ENCODE data around the gene AMMECR1.

Gene AMMECR1

GRCh38 chrX:110188701-110189558 lies 129.0 kb downstream of the AMMECR1 start:
- H3K9ac ChIP-seq (ENCODE audit: low read length), result no peak overlapping the region
- no peak overlapping the region for H3K4me3 ChIP-seq (ENCODE audit: low read depth, low read length)
- H3K36me3 ChIP-seq (ENCODE audit: control insufficient read depth, insufficient read depth, low read length), result no peaks in the 10 kb centered on the region
- no peak overlapping the region for H3K27ac ChIP-seq (ENCODE audit: low read depth, low read length)
- H3K4me1 ChIP-seq (ENCODE audit: control insufficient read depth, insufficient read depth, low read length), result peaks cover 8% of the 10 kb centered on the region; the same call in 1 of the 2 replicates
- no peaks in the 10 kb centered on the region; the same call in 1 of the 2 replicates for H3K27me3 ChIP-seq (ENCODE audit: control insufficient read depth, insufficient read depth, low read length)
- peaks cover 4% of the 10 kb centered on the region; the same call in 1 of the 2 replicates for H3K9me3 ChIP-seq (ENCODE audit: control insufficient read depth, insufficient read depth, low read depth, low read length)

GRCh38 chrX:110183314-110183713 lies 134.6 kb downstream of the AMMECR1 start:
- Histone ChIP-seq H3K4me1 (ENCODE audit: control insufficient read depth, insufficient read depth, low read length) (peaks cover 23% of the 10 kb centered on the region), H3K4me3 (ENCODE audit: low read depth, low read length) (no peak overlapping the region), H3K27me3 (ENCODE audit: control insufficient read depth, insufficient read depth, low read length) (no peaks in the 10 kb centered on the region; the same call in 1 of the 2 replicates), H3K9me3 (ENCODE audit: control insufficient read depth, insufficient read depth, low read depth, low read length) (peaks cover 4% of the 10 kb centered on the region; the same call in 1 of the 2 replicates), H3K9ac (ENCODE audit: low read length) (no peak overlapping the region), H3K27ac (ENCODE audit: low read depth, low read length) (no peak overlapping the region), H3K36me3 (ENCODE audit: control insufficient read depth, insufficient read depth, low read length) (no peaks in the 10 kb centered on the region)

GRCh38 chrX:110182865-110183264 lies 135.0 kb downstream of the AMMECR1 start:
- H3K9ac ChIP-seq (ENCODE audit: low read length), result no peak overlapping the region
- no peak overlapping the region for H3K27ac ChIP-seq (ENCODE audit: low read depth, low read length)
- H3K4me1 ChIP-seq (ENCODE audit: control insufficient read depth, insufficient read depth, low read length), result peaks cover 26% of the 10 kb centered on the region
- no peaks in the 10 kb centered on the region for H3K36me3 ChIP-seq (ENCODE audit: control insufficient read depth, insufficient read depth, low read length)
- no peak overlapping the region for H3K4me3 ChIP-seq (ENCODE audit: low read depth, low read length)
- H3K27me3 ChIP-seq (ENCODE audit: control insufficient read depth, insufficient read depth, low read length), result no peaks in the 10 kb centered on the region; the same call in 1 of the 2 replicates
- peaks cover 4% of the 10 kb centered on the region; the same call in 1 of the 2 replicates for H3K9me3 ChIP-seq (ENCODE audit: control insufficient read depth, insufficient read depth, low read depth, low read length)

GRCh38 chrX:110182362-110182761 lies 135.5 kb downstream of the AMMECR1 start:
- H3K27me3 ChIP-seq (ENCODE audit: control insufficient read depth, insufficient read depth, low read length), result no peaks in the 10 kb centered on the region; the same call in 1 of the 2 replicates
- no peak overlapping the region for H3K9ac ChIP-seq (ENCODE audit: low read length)
- no peak overlapping the region for H3K27ac ChIP-seq (ENCODE audit: low read depth, low read length)
- H3K4me1 ChIP-seq (ENCODE audit: control insufficient read depth, insufficient read depth, low read length), result peaks cover 26% of the 10 kb centered on the region
- H3K4me3 ChIP-seq (ENCODE audit: low read depth, low read length), result no peak overlapping the region
- H3K36me3 ChIP-seq (ENCODE audit: control insufficient read depth, insufficient read depth, low read length), result no peaks in the 10 kb centered on the region
- H3K9me3 ChIP-seq (ENCODE audit: control insufficient read depth, insufficient read depth, low read depth, low read length), result peaks cover 4% of the 10 kb centered on the region; the same call in 1 of the 2 replicates

GRCh38 chrX:110181459-110182137 lies 136.3 kb downstream of the AMMECR1 start:
- H3K9me3 ChIP-seq (ENCODE audit: control insufficient read depth, insufficient read depth, low read depth, low read length), result peaks cover 4% of the 10 kb centered on the region; the same call in 1 of the 2 replicates
- no peak overlapping the region for H3K9ac ChIP-seq (ENCODE audit: low read length)
- no peak overlapping the region for H3K27ac ChIP-seq (ENCODE audit: low read depth, low read length)
- H3K4me1 ChIP-seq (ENCODE audit: control insufficient read depth, insufficient read depth, low read length), result peaks cover 26% of the 10 kb centered on the region
- no peaks in the 10 kb centered on the region for H3K36me3 ChIP-seq (ENCODE audit: control insufficient read depth, insufficient read depth, low read length)
- H3K27me3 ChIP-seq (ENCODE audit: control insufficient read depth, insufficient read depth, low read length), result no peaks in the 10 kb centered on the region; the same call in 1 of the 2 replicates
- no peak overlapping the region for H3K4me3 ChIP-seq (ENCODE audit: low read depth, low read length)

- no peak overlapping the region for H3K4me3 ChIP-seq (ENCODE audit: low read depth, low read length)
- no peaks in the 10 kb centered on the region for H3K36me3 ChIP-seq (ENCODE audit: control insufficient read depth, insufficient read depth, low read length)
- peaks cover 26% of the 10 kb centered on the region for H3K4me1 ChIP-seq (ENCODE audit: control insufficient read depth, insufficient read depth, low read length)
- H3K9me3 ChIP-seq (ENCODE audit: control insufficient read depth, insufficient read depth, low read depth, low read length), result no peaks in the 10 kb centered on the region
- no peak overlapping the region for H3K9ac ChIP-seq (ENCODE audit: low read length)
- H3K27me3 ChIP-seq (ENCODE audit: control insufficient read depth, insufficient read depth, low read length), result no peaks in the 10 kb centered on the region; the same call in 1 of the 2 replicates
- H3K27ac ChIP-seq (ENCODE audit: low read depth, low read length), result no peak overlapping the region
Observed at GRCh38 chrX:110180928-110181310, 137.0 kb downstream of the AMMECR1 start.

- no peaks in the 10 kb centered on the region for H3K36me3 ChIP-seq (ENCODE audit: control insufficient read depth, insufficient read depth, low read length)
- no peak overlapping the region for H3K27ac ChIP-seq (ENCODE audit: low read depth, low read length)
- H3K27me3 ChIP-seq (ENCODE audit: control insufficient read depth, insufficient read depth, low read length), result no peaks in the 10 kb centered on the region; the same call in 1 of the 2 replicates
Observed at GRCh38 chrX:110180176-110180927, 137.5 kb downstream of the AMMECR1 start.

GRCh38 chrX:110178179-110178865 lies 139.6 kb downstream of the AMMECR1 start:
- Histone ChIP-seq H3K27me3 (ENCODE audit: control insufficient read depth, insufficient read depth, low read length) (no peaks in the 10 kb centered on the region; the same call in 1 of the 2 replicates), H3K9me3 (ENCODE audit: control insufficient read depth, insufficient read depth, low read depth, low read length) (no peaks in the 10 kb centered on the region), H3K36me3 (ENCODE audit: control insufficient read depth, insufficient read depth, low read length) (no peaks in the 10 kb centered on the region; the same call in 1 of the 2 replicates), H3K4me3 (ENCODE audit: low read depth, low read length) (no peak overlapping the region), H3K9ac (ENCODE audit: low read length) (no peak overlapping the region), H3K27ac (ENCODE audit: low read depth, low read length) (no peak overlapping the region), H3K4me1 (ENCODE audit: control insufficient read depth, insufficient read depth, low read length) (peaks cover 24% of the 10 kb centered on the region)

More at GRCh38 chrX:110180176-110180927, 137.5 kb downstream of the AMMECR1 start:
- Histone ChIP-seq H3K9ac (ENCODE audit: low read length) (no peak overlapping the region), H3K4me1 (ENCODE audit: control insufficient read depth, insufficient read depth, low read length) (peaks cover 21% of the 10 kb centered on the region), H3K4me3 (ENCODE audit: low read depth, low read length) (no peak overlapping the region), H3K9me3 (ENCODE audit: control insufficient read depth, insufficient read depth, low read depth, low read length) (no peaks in the 10 kb centered on the region)

- H3K9ac ChIP-seq (ENCODE audit: low read length), result no peak overlapping the region
- no peak overlapping the region for H3K4me3 ChIP-seq (ENCODE audit: low read depth, low read length)
- H3K4me1 ChIP-seq (ENCODE audit: control insufficient read depth, insufficient read depth, low read length), result peaks cover 18% of the 10 kb centered on the region
- H3K36me3 ChIP-seq (ENCODE audit: control insufficient read depth, insufficient read depth, low read length), result peaks cover 4% of the 10 kb centered on the region; the same call in 1 of the 2 replicates
- no peaks in the 10 kb centered on the region for H3K9me3 ChIP-seq (ENCODE audit: control insufficient read depth, insufficient read depth, low read depth, low read length)
- H3K27ac ChIP-seq (ENCODE audit: low read depth, low read length), result no peak overlapping the region
- no peaks in the 10 kb centered on the region; the same call in 1 of the 2 replicates for H3K27me3 ChIP-seq (ENCODE audit: control insufficient read depth, insufficient read depth, low read length)
Observed at GRCh38 chrX:110175696-110176095, 142.2 kb downstream of the AMMECR1 start.

GRCh38 chrX:110175146-110175545 lies 142.7 kb downstream of the AMMECR1 start:
- no peaks in the 10 kb centered on the region for H3K9me3 ChIP-seq (ENCODE audit: control insufficient read depth, insufficient read depth, low read depth, low read length)
- no peak overlapping the region for H3K27ac ChIP-seq (ENCODE audit: low read depth, low read length)
- H3K4me3 ChIP-seq (ENCODE audit: low read depth, low read length), result no peak overlapping the region
- H3K36me3 ChIP-seq (ENCODE audit: control insufficient read depth, insufficient read depth, low read length), result peaks cover 4% of the 10 kb centered on the region; the same call in 1 of the 2 replicates
- no peak overlapping the region for H3K9ac ChIP-seq (ENCODE audit: low read length)
- H3K27me3 ChIP-seq (ENCODE audit: control insufficient read depth, insufficient read depth, low read length), result no peaks in the 10 kb centered on the region; the same call in 1 of the 2 replicates
- H3K4me1 ChIP-seq (ENCODE audit: control insufficient read depth, insufficient read depth, low read length), result peaks cover 12% of the 10 kb centered on the region; the same call in 1 of the 2 replicates
